T47D (cell line): Measurements from ENCODE around the gene TIGIT.
"Not testable (repeated sequence)": the region's sequence is repeated elsewhere in the genome, so short reads cannot be mapped to it uniquely, and the experiment has no call there.

ENCODE experiments used
- DNase-seq, 2 experiments: peaks; one replicate each; pipeline versions ENCODE4 v3.0.0 to v3.0.0-alpha.2; 2011 to 2012; ENCODE audit warnings: low read depth in 1 of 2, low spot score in 1 of 2
- JUND ChIP-seq: IDR thresholded peaks from 2 replicates; pipeline ENCODE4 v1.6.1; 2012; ENCODE audit warnings: low read depth
- in situ Hi-C: cut with HindIII; loops from 2 replicates; pipeline ENCODE4 v1.10.0; 2016; ENCODE audit warnings: low sequenced_read_pairs, low pct_unique_long_range_greater_than_20kb

The TIGIT gene

GRCh38 chr3:114293838-114294535 is at the start of gene TIGIT:
Gene TIGIT (plus strand): TSS chr3:114294028. CDS start chr3:114294062, 34 bp downstream.
- in situ Hi-C loops, result no loop called here
- no peak for DNase-seq
- no peak for TF ChIP-seq JUND

- DNase-seq, result no peak
- no peak for TF ChIP-seq JUND
- in situ Hi-C loops, result no loop called here
Observed at GRCh38 chr3:114252954-114253353, 40.9 kb upstream of the TIGIT start.

GRCh38 chr3:114253505-114253904 is 40.3 kb upstream of the TIGIT start:
- no peak for DNase-seq
- TF ChIP-seq JUND, result no peak
- in situ Hi-C loops, result no loop called here

GRCh38 chr3:114259566-114259965 is 34.3 kb upstream of the TIGIT start:
- in situ Hi-C loops, result no loop called here
- no peak for DNase-seq
- TF ChIP-seq JUND, result no peak

- in situ Hi-C loops, result no loop called here
- no peak for TF ChIP-seq JUND
- no peak for DNase-seq
Observed at GRCh38 chr3:114260152-114260551, 33.7 kb upstream of the TIGIT start.

- in situ Hi-C loops, result no loop called here
- no peak for TF ChIP-seq JUND
Observed at GRCh38 chr3:114270019-114270418, 23.8 kb upstream of the TIGIT start.

GRCh38 chr3:114272271-114272670 is 21.6 kb upstream of the TIGIT start:
- in situ Hi-C loops, result no loop called here
- no peak for TF ChIP-seq JUND
- DNase-seq, result peak in 1 of 2 experiments; percentile 53

More at GRCh38 chr3:114270019-114270418, 23.8 kb upstream of the TIGIT start:
- no peak for DNase-seq

- in situ Hi-C loops, result no loop called here
- no peak for TF ChIP-seq JUND
- DNase-seq, result peak in 1 of 2 experiments; percentile 15
Observed at GRCh38 chr3:114274929-114275328, 18.9 kb upstream of the TIGIT start.

GRCh38 chr3:114276856-114277255 is 17.0 kb upstream of the TIGIT start:
- DNase-seq, in situ Hi-C loops: not testable (repeated sequence)

- no peak for DNase-seq
- TF ChIP-seq JUND, result no peak
- in situ Hi-C loops, result no loop called here
Observed at GRCh38 chr3:114284644-114285043, 9.2 kb upstream of the TIGIT start.

GRCh38 chr3:114285648-114286230 is 8.1 kb upstream of the TIGIT start:
- no peak for TF ChIP-seq JUND
- in situ Hi-C loops, result no loop called here
- DNase-seq, result no peak

GRCh38 chr3:114286266-114286665 is 7.6 kb upstream of the TIGIT start:
- no peak for TF ChIP-seq JUND
- DNase-seq, result no peak
- in situ Hi-C loops, result no loop called here
